GM21528 (cell line): ENCODE data around the gene PRRX2.

ENCODE experiments used
- ATAC-seq: cut with Tn5 transposase; IDR thresholded peaks from one replicate; pipeline ENCODE4 v1.9.1; 2021; ENCODE audit warnings: mild to moderate bottlenecking, moderate library complexity; ENCODE audit not compliant: unreplicated experiment, low FRiP score

The PRRX2 gene

DNA sequence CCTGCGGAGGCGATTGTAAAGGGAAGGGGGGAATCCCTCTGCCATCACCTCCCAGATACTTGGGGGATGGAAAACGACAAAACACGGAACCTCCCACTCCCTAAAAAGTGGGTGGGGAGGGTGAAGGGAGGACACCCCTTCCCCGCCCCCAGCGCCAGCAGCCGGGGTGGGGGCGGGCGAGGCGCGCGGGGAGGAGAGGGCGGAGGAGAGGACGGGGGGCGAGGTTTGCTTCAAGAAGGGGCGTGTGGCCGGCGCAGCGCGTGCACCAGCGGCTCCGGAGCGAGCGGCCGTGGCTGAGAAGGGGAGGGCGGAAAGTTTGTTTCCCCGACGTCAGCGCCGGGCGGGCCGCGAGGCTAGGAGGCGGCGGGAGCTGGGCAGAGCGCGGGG lies at the start of gene PRRX2:
Gene PRRX2 (plus strand): TSS at position 259 of the 387 bp plus-strand sequence. CDS start 221 bp downstream, outside the sequence.
- no peak for ATAC-seq

DNA sequence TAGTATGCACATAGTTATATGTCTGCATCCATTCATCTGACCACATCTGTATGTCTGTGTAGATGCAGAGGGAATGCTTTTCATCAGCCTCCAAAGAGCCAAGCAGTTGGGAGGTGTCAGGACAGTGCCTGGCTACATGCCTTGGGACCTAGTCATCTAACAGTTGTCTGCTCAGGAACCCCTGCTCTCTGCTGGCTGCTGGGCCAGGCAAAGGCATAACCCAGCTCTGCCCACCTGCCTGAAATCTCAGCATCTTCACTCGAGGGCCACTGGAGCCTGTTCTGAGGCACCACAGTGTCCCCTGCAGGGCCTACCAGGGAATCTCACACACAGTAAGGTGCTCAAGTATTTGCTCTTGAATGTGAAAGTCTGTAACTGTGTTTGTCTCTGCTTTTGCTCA lies 48.3 kb upstream of the PRRX2 start:
- no peak for ATAC-seq

DNA sequence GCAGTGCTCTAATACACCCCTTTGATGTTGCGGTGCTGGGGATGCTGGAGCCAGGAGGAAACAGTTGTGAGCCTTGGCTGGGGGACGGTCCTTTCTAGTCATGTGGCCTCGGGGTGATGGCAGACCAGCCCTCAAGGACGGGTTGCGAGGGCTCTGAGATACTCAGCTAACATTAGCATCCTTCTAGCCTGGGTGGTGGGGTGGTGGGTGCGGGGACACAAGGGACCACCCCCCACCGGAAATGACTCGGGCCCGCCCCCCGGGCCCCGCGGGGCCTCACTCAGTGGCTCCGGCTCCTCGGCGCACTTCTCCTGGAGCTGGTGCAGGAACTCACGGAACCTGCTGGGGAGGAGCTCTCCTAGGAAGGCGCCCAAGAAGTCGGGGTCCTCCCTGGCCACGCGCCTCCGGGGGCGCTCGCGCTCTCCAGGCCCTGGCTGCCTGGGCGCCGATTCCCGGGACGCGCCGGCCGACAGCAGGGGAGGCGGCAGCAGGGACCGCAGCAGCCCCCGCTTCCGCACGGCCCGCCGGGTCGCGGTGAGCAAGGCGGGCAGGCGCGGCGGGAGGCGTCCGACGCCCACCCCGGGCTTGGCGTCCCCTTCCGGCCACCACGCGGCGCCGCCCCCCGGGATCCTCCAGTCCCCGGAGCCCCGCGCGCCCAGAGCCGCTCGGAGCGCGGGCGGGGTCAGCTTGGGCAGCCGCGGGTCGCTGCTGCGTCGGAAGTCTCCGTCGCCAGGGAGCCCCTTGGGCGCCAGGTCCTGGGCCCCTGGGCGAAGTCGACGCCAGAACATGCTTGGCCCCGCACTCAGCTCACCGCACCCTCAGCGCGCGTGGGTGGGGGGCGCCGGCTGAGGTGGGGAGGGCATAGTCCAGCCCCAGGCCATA lies 45.4 kb upstream of the PRRX2 start:
- no peak for ATAC-seq

DNA sequence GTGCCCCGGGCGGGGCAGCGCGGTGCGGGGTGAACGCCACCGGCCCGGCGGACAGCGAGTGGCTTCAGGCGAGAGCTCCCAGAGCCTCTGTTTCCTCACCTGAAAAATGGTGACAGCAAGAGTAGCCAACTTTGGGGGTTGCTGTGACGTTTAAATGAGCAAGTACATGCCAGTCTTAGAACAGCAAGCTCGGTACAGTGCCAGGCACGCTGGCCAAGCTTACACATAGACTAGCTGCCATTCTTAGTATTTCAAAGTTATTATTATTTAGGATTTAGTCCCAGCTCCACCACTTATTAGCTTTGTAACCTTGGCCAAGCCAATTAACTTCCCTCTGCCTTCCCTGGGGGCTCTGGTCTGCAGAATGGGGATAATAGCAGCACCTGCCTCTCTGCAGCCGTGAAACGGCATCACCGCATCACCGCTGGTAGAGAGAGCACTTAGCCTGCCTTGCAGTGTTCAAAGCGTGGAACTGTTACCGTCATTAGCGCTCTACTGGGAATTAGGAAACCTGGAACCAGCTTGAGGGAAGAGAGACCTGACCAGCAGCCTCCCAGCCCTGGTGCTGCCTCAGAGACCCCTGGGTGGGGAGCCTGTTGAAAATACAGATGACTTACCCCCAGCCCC lies 44.7 kb upstream of the PRRX2 start, which contains the start of gene C9orf50:
Gene C9orf50 (minus strand): TSS at position 433 of the 627 bp plus-strand sequence. CDS start 527 bp downstream, outside the sequence.
- ATAC-seq, result no peak

DNA sequence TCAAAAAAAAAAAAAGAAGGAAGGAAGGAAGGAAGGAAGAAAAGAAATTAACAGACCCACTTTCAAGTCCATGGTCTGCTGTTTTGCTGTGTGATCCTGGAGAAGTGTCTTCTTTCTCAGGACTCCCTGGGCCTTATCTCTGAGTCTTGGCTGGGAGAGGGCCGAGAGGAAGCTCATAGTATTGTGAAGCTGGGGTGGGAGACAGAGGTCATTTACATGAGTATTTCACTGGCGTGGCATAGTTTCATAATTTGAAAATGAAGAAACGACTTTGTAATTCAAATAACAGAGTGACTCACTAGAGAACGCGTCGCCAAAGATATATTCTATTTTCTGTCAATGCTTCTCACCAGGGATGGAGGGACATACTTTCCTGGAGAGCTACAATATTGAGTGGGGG lies 42.1 kb upstream of the PRRX2 start:
- ATAC-seq, result no peak

DNA sequence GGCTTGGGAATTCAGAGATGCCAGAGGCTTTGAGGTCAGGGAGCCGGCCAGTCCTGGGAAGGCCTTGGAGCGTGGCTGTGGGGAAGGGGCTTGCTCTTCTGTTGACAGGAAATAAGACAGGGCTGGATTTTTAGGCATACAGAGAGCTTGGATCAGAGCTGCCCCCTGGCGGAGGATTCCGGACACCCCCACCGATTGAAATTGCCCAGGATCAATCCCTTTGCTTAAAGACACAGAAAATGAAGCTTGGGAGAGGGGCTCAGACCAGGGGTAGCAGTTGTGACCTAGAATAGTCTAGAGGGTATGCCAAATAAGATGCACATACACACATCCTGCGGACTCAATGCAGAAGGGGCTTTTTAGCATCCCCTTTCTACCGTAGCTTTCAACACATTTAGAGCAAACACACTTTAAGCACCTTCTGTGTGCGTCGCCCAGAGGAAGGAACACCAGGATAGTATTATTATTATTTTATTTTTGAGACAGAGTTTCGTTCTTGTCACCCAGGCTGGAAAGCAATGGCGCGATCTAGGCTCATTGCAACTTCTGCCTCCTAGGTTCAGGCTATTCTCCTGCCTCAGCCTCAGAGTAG lies 41.2 kb upstream of the PRRX2 start:
- ATAC-seq, result no peak

DNA sequence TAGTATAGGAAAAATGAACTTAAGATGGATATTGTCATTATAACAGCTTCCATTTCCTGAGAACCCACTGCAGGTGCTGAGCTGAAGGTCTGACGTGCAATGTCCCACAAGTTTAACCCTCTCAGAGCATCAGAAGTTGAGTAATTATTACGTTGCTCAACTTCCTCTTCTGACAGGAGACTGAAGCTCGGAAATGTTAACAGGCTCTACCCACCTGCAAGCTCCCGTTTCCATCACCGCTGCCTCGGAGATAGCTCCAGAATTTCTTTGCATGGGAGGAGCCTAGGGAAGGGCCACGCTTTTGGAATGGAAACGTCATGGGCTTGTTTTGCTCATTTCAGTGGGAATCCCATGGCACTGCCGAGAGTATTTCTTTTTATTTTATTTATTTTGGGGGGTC lies 40.5 kb upstream of the PRRX2 start:
- no peak for ATAC-seq

DNA sequence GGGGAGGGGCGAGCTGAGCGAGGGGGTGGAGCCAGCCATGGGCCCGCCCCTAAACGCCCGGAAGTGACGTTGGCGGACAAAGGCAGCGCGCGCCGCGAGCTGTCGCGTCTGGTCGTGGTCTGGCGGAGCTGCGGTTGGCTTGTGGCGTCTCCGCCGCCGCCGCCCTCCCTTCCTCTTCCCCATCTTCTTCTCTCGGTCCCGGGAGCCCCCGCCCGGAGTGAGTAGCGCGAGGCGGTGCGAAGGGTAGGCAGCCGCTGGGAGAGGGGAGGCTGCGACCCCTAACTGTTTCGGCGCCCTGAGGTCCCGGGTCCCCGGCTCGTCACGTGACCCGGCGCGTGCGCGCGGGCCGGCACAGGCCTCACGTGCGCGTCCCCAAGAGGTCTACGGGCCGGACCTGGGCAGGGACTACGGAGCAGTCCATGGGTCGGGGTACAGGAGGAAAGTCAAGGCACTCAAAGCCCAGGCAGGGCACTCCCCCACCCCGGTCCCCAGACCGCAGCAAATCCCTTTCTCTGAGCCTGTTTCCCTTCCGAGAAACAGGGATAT lies 39.3 kb upstream of the PRRX2 start, which contains the start of gene NTMT1:
Gene NTMT1 (plus strand): TSS at position 85 of the 546 bp plus-strand sequence. CDS start 6,541 bp downstream, outside the sequence.
- ATAC-seq, result peak; percentile 79

DNA sequence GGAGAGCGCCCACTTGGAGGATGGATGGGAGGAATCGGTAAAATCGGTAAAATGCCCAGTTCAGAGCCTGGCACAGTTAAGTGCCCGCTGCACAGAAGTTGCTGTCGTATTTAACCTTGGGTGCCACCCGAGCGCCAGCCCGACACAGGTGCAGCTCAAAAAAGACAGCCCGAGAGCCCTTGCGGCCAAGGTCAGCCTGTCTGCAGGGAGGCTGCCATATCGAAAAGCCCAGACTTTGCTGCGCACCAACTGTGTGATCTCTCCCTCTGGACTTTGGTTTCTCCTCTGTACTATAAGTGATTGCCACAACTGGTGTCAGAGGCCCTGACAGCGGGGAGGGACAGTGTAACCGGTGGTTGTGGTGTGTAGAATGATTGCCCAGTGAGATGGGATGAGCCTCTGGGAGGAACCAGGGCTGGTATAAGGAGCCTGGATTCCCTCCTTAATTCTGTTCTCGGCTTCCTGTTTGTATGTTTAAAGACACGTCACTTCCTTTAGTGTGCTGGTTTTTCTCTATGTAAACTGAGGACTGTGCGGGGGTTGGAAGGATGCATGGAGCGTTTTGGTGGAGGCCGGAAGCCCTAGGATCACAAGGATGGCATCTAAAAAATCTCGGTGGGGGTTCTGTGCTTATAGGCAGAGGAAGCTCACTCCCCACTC lies 38.7 kb upstream of the PRRX2 start:
- ATAC-seq, result peak; percentile 11

DNA sequence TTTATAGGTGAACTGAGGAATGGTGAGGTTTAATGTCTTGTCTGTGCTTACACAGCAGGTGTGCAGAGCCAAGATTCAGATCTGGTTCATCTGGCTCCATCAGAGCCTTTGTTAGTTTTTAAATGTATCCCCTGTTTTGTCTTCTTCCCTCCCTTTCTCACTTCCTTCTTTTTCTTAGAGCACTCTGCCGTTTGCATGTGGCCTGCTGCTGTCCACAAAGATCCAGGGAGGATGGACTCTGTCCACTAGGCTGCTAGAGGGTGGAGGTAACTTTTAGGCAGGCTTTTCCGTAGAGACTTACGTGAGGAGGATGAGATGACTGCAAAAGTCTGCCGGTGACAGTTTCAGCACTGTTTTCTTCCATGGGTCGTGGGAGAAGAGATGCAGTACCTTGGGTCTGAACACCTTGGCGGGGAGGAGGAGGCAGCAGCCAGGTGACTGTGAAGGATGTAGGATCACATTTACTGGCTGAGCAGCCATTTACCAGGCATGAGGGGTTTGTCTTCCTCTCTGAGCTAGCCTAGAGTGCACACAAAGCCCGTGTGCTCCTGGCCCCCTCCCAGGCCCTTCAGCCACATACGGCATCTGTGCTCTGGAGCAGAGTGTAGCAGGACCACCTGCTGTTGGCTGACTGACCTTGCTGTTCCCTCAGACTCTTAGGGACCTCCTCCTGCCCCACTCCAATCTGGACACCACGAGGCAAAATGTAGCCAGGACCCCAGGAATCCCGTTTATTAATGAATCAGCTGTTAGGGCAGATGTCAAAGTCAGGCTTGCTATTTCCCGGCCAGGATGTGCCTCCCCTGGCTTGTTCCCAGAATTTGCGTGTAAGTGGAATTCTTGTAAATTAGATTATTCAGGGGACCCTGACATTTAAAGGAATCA lies 37.6 kb upstream of the PRRX2 start:
- no peak for ATAC-seq

DNA sequence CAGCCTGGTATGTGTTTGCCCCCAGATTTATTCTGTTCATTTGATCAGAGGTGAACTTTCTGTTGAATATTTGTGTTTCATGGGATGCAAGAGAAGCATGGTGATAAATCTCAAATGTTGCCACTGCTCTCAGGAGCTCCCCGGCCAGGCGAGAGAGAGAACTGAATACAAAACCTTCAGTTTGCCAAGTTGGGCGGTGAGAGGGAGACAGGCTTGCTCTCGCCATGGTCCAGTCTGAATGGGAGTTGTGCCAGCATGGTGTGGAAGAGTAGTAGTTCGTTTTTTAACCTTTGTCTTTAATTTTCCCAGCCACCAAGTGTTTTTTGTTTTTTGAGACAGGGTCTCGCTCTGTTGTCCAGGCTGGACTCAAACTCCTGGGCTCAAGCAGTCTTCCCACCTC lies 36.7 kb upstream of the PRRX2 start:
- ATAC-seq, result no peak

DNA sequence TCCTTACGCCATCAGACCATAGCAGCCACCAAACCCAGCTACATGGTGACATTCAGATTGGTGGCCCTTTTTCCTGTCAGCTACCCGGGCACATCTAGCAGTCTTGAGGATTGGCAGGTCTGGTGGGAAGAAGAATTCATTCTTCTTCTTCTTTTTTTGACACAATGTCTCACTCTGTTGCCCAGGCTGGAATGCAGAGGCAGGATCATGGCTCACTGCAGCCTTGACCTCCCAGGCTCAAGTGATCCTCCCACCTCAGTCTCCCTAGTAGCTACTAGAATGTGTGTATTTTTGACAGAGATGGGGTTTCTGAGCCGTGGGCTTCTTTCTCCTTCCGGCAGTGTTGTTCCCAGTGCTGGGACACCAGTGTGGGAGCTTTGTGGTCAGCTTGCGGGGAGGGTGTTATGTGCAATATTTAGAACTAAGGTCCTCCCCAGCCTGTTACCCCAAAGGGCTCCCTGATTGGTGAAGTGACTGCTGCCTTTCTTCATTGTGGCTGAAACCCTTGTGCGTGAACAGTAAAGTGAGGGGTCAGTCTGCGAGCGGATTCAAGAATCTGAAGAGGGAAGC lies 36.1 kb upstream of the PRRX2 start:
- ATAC-seq, result no peak

DNA sequence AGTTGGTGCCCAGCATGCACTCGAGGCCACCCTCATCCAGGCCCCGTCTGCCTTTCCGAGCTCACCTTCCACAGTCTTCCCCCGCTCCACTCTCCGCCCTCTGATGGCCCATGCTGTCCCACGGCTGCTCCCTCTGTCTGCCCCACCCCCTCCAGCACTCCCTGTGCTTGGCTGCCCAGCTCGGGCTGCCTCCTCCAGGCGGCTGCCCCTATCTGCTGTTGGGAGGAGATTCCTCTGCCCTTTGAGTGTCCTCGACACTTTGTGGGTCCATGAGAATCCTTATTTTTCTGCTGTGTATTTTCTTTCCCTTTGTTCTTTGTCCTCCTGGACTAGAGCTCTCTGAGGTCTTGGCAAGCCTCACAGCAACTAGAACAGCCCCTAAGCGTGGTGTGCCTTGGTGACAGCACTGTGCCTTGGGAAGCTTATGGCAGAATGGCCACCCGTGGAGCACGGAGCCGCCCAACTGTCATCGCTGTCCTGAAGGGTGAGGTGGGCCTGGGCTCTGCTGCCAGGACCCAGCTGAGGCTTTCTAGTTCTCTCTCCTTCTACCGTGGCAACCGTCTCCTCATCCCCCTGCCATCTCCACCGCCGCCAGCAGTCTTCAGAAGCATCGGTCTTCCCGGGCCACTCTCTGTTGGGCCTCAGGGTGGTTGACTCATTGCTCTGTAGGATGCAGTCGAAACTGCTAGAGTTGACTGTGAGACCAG lies 34.3 kb upstream of the PRRX2 start:
- no peak for ATAC-seq

DNA sequence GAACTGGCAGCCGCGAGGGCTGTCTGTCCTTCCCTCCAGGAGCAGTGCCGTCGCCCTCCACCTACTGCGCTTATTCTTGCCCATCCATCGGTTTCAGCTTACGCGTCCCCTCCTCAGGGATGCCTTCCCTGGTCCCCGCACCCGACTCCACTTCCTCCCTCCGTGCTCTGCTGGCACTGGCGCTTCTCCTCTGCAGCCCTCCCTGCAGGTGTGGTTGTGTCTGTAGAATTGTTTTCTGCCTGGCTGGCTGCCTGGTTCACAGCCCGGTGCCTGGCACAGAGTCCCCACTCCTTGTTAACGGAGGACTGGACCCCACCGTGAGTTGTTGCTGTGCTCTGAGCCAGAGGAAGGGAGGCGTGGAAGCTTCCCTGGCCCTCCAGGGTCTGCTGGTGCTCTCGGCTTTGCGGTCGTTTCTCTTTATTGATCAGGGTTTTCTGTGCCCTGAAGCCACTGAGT lies 33.7 kb upstream of the PRRX2 start:
- no peak for ATAC-seq

DNA sequence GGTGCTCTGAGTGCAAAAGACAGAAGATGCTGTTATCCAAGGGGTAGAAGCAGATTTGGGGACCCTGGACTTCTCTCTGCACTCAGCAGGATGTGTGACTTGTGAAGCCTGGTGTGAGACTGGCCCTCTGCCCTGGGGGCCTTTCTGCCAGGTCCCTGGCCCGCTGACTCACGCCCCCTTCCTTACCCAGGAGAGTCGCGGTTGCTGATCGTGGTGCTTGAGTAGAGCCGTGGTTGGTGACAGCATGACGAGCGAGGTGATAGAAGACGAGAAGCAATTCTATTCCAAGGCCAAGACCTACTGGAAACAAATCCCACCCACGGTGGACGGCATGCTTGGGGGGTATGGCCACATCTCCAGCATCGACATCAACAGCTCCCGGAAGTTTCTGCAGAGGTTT lies 33.0 kb upstream of the PRRX2 start:
- ATAC-seq, result no peak

DNA sequence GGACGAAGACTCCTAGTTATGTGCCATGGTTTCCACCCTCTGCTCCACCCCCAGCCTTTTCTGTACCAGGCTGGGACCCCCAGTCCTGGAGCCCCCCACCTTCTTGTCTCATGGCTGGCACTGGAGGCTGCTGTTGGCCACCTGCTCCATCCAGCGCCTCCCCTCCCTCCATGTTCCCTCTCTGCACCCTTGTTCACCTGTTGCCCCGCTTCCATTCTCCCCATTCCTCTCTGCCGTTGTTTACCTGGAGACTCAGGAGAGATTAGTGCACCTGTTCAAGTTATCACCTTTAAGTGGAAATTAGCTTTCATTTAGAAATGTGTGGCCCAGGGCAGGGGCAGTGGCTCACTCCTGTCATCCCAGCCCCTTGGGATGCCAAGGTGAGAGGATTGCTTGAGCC lies 32.2 kb upstream of the PRRX2 start:
- no peak for ATAC-seq

DNA sequence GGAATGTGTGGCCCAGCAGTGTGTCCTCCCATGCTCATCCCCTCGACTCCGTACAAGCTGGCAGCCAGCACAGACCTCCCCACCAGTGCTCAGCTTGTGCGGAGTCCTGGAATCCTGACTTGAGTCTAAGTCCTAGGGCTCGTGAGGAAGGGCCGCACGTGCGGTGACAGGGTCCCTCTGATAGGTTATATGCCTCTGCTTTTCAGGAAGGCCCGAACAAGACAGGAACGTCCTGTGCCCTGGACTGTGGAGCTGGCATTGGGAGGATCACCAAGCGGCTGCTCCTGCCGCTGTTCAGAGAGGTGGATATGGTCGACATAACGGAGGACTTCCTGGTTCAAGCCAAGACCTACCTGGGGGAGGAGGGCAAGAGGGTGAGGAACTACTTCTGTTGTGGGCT lies 31.6 kb upstream of the PRRX2 start:
- no peak for ATAC-seq
